Lower lobe of right lung (tissue), 2 donors: ENCODE data around the gene TIGD1. TPM values are rescaled to one million over a fixed set of nuclear protein-coding genes. Genes with fewer than 3 reads are reported as not detected.

ENCODE experiments used
- ATAC-seq, 2 donors: fragments of 200-7000 bp; cut with Tn5 transposase; one replicate each; pipeline ENCODE4 v1.9.1; 2020 to 2022; ENCODE audit warnings: mild to moderate bottlenecking in 2 of 2, moderate library complexity in 2 of 2
- DNase-seq: peaks from one replicate; pipeline ENCODE4 v3.0.0-alpha.2; 2020
- H3K27ac ChIP-seq: fragments of 200-600 bp; one replicate; pipeline ENCODE4 v1.8.0; 2022
- H3K27me3 ChIP-seq: fragments of 200-600 bp; one replicate; pipeline ENCODE4 v1.8.0; 2022; ENCODE audit warnings: low read depth
- H3K36me3 ChIP-seq: fragments of 200-600 bp; one replicate; pipeline ENCODE4 v1.8.0; 2022; ENCODE audit warnings: mild to moderate bottlenecking
- H3K4me1 ChIP-seq: fragments of 200-600 bp; one replicate; pipeline ENCODE4 v1.8.0; 2022
- H3K4me3 ChIP-seq: fragments of 200-600 bp; one replicate; pipeline ENCODE4 v1.8.0; 2022; ENCODE audit warnings: mild to moderate bottlenecking
- H3K9me3 ChIP-seq: fragments of 200-600 bp; one replicate; pipeline ENCODE4 v1.8.0; 2022
- intact Hi-C: fragments of 100-400 bp; cut with DNase I; formaldehyde crosslinking; loops from one replicate; pipeline ENCODE4 v1.11.0; 2022
- total RNA-seq: library from RNA; stranded (reverse); fragmentation: NEBNext Ultra II Directional; extraction: Animal tissue kit (Norgen Biotek cat#: 25700); gene quantifications from one replicate; pipeline ENCODE4 v1.2.1, GENCODE V29; 2021
- TF ChIP-seq, protein P1 (sequence below): fragments of 200-600 bp; IDR thresholded peaks from one replicate; pipeline ENCODE4 v1.8.0; 2022; ENCODE audit warnings: antibody characterized with exemption, mild to moderate bottlenecking
- donor health status: DM: no; HTN: yes; CAD: no; lungs with severe emphysema.

TIGD1 gene
- total RNA-seq, 1 donor from 2014 or later, result 3.7 TPM

- no peaks in the 10 kb centered on the region for H3K27me3 ChIP-seq
- H3K27ac ChIP-seq, result no peak overlapping the region
- no peak for DNase-seq
- H3K9me3 ChIP-seq, result no peaks in the 10 kb centered on the region
- intact Hi-C loops, result no loop called here
- H3K36me3 ChIP-seq, result peaks cover 39% of the 10 kb centered on the region
- TF ChIP-seq, protein P1, sequence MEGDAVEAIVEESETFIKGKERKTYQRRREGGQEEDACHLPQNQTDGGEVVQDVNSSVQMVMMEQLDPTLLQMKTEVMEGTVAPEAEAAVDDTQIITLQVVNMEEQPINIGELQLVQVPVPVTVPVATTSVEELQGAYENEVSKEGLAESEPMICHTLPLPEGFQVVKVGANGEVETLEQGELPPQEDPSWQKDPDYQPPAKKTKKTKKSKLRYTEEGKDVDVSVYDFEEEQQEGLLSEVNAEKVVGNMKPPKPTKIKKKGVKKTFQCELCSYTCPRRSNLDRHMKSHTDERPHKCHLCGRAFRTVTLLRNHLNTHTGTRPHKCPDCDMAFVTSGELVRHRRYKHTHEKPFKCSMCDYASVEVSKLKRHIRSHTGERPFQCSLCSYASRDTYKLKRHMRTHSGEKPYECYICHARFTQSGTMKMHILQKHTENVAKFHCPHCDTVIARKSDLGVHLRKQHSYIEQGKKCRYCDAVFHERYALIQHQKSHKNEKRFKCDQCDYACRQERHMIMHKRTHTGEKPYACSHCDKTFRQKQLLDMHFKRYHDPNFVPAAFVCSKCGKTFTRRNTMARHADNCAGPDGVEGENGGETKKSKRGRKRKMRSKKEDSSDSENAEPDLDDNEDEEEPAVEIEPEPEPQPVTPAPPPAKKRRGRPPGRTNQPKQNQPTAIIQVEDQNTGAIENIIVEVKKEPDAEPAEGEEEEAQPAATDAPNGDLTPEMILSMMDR, result no peak
- H3K4me3 ChIP-seq, result peak overlapping the region; percentile 92
- H3K4me1 ChIP-seq, result peaks cover 46% of the 10 kb centered on the region
- ATAC-seq, result no peak
Measured at GRCh38 chr2:232551776-232552175, 1.4 kb upstream of the TIGD1 start.

- peaks cover 46% of the 10 kb centered on the region for H3K4me1 ChIP-seq
- TF ChIP-seq, protein P1, result no peak
- peaks cover 34% of the 10 kb centered on the region for H3K36me3 ChIP-seq
- DNase-seq (no peak), ATAC-seq (peak in 1 of 2 donors; percentile 11)
- H3K4me3 ChIP-seq, result peak overlapping the region; percentile 92
- peak overlapping the region; percentile 99 for H3K27ac ChIP-seq
- no peaks in the 10 kb centered on the region for H3K9me3 ChIP-seq
- no peaks in the 10 kb centered on the region for H3K27me3 ChIP-seq
- intact Hi-C loops, result no loop called here
Measured at GRCh38 chr2:232551250-232551638, 887 bp upstream of the TIGD1 start.

DNA sequence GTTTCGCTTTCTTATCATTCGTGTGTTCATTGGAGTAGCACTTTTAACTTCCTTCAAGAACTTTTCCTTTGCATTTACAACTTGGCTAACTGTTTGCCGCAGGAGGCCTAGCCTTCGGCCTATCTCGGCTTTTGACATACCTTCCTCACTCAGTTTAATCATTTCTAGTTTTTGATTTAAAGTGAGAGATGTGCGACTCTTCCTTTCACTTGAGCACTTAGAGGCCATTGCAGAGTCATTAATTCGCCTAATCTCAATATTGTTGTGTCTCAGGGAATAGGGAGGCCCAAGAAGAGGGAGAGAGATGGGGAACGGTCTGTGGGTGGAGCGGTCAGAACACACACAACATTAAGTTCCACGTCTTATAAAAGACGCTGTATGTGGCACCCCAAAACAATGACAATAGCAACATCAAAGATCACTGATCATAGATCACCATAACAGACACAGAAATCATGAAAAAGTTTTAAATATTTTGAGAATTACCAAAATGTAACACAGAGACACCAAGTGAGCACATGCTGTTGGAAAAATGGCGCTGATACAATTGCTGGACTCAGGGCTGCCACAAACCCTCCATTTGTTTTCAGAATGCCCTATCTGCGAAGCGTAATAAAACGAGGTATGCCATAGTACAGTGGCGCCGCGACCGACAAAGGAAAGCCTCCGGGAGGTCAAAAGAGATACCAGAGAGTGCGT lies 553 bp downstream of the TIGD1 start:
- intact Hi-C loops, result no loop called here
- no peak for ATAC-seq
- H3K9me3 ChIP-seq, result no peaks in the 10 kb centered on the region
- peak overlapping the region; percentile 99 for H3K27ac ChIP-seq
- peaks cover 46% of the 10 kb centered on the region for H3K4me1 ChIP-seq
- no peak for DNase-seq
- H3K27me3 ChIP-seq, result no peaks in the 10 kb centered on the region
- H3K4me3 ChIP-seq, result peak overlapping the region; percentile 92
- peaks cover 21% of the 10 kb centered on the region for H3K36me3 ChIP-seq
- TF ChIP-seq, protein P1, result no peak

- TF ChIP-seq, protein P1, result no peak
- no peak overlapping the region for H3K4me3 ChIP-seq
Measured at GRCh38 chr2:232547991-232548390, 2.4 kb downstream of the TIGD1 start.

GRCh38 chr2:232545511-232546375 lies 4.6 kb downstream of the TIGD1 start:
- H3K27me3 ChIP-seq, result no peaks in the 10 kb centered on the region
- TF ChIP-seq, protein P1, result no peak
- no peak overlapping the region for H3K4me3 ChIP-seq
- peak; percentile 60 for DNase-seq
- intact Hi-C loops, result no loop called here
- peaks cover 10% of the 10 kb centered on the region for H3K4me1 ChIP-seq
- H3K36me3 ChIP-seq, result no peaks in the 10 kb centered on the region
- no peak overlapping the region for H3K27ac ChIP-seq
- ATAC-seq, result peak; percentile 42 to 54
- no peaks in the 10 kb centered on the region for H3K9me3 ChIP-seq

More at GRCh38 chr2:232547991-232548390, 2.4 kb downstream of the TIGD1 start:
- H3K27me3 ChIP-seq, result no peaks in the 10 kb centered on the region
- H3K9me3 ChIP-seq, result no peaks in the 10 kb centered on the region
- intact Hi-C loops, result no loop called here
- peaks cover 27% of the 10 kb centered on the region for H3K4me1 ChIP-seq
- ATAC-seq (no peak), DNase-seq (no peak)
- peaks cover 9% of the 10 kb centered on the region for H3K36me3 ChIP-seq
- H3K27ac ChIP-seq, result no peak overlapping the region
